Transverse colon (tissue), 4 donors: ENCODE data around the gene SDHAF3. TPM values are rescaled to one million over a fixed set of nuclear protein-coding genes. Genes with fewer than 3 reads are reported as not detected.

Experiments
- DNase-seq: peaks from one replicate; pipeline ENCODE4 v3.0.0-alpha.2; 2019
- H3K27ac ChIP-seq, 4 donors: fragments of 200-600 bp; sonication (generic); 2 replicates each; pipeline ENCODE4 v1.5.1; 2016 to 2018; ENCODE audit warnings: inconsistent platforms in 4 of 4
- H3K27me3 ChIP-seq: fragments of 200-600 bp; sonication (generic); 2 replicates; pipeline ENCODE4 v1.5.1; 2017; ENCODE audit warnings: inconsistent platforms
- H3K36me3 ChIP-seq, 4 donors: fragments of 200-600 bp; sonication (generic); 2 replicates each; pipeline ENCODE4 v1.5.1; 2017 to 2019; ENCODE audit warnings: inconsistent platforms in 4 of 4
- H3K4me1 ChIP-seq, 4 donors: fragments of 200-600 bp; sonication (generic); 2 replicates each; pipeline ENCODE4 v1.5.1; 2017 to 2020; ENCODE audit warnings: inconsistent platforms in 4 of 4
- H3K4me3 ChIP-seq, 4 donors: fragments of 200-600 bp; sonication (generic); 1 replicate in 1 of 4; 2 replicates in 3 of 4; pipeline versions ENCODE4 v1.5.1 to v1.6.1; 2017 to 2019; ENCODE audit warnings: inconsistent platforms in 4 of 4
- H3K9me3 ChIP-seq, 2 donors: fragments of 200-600 bp; sonication (generic); 2 replicates each; pipeline ENCODE4 v1.5.1; 2017 to 2019; ENCODE audit warnings: inconsistent platforms in 2 of 2
- EP300 ChIP-seq: sonication (generic); formaldehyde crosslinking; IDR thresholded peaks from one replicate; pipeline ENCODE4 v1.6.1; 2017; ENCODE audit warnings: antibody characterized with exemption, low read depth
- POLR2A ChIP-seq: fragments of 450-650 bp; IDR thresholded peaks from one replicate; pipeline ENCODE4 v1.6.1; 2016; ENCODE audit warnings: antibody characterized with exemption, mild to moderate bottlenecking, moderate library complexity
- POLR2AphosphoS5 ChIP-seq, 3 donors: sonication (generic); formaldehyde crosslinking; IDR thresholded peaks; one replicate each; pipeline ENCODE4 v1.6.1; 2016; ENCODE audit warnings: antibody characterized with exemption in 3 of 3
- WGBS, 2 donors: methylation state at CpG; one replicate each; pipeline ENCODE4 v1.1.5; 2018; ENCODE audit warnings: low coverage in 1 of 2; 5-methylcytosine and 5-hydroxymethylcytosine counted together
- in situ Hi-C, 4 donors: fragments of 200-750 bp; cut with MboI; loops; one replicate each; pipeline versions ENCODE4 v1.15.0 to v1.15.1; 2017; ENCODE audit warnings: low sequenced_read_pairs in 3 of 4, low pct_ligation_motif_present in 1 of 4, low pct_unique_long_range_greater_than_20kb in 1 of 4
- intact Hi-C: fragments of 100-400 bp; cut with DNase I; formaldehyde crosslinking; loops from one replicate; pipeline ENCODE4 v1.15.1; 2023; ENCODE audit warnings: low total_unique reads
- total RNA-seq, 4 donors: library from RNA; depleted of rRNA; stranded (reverse); fragments of >200 nt; gene quantifications; one replicate each; pipeline ENCODE4 v1.1.0, GENCODE V29; 2016
- TF ChIP-seq, protein P1 (sequence below), 5 experiments: fragments of 200-600 bp in 3 of 5; fragments of 450-650 bp in 2 of 5; sonication (generic) in 3 of 5; IDR thresholded peaks; 1 replicate in 2 of 5; 2 replicates in 3 of 5; pipeline ENCODE4 v1.5.1; 2016 to 2017; ENCODE audit warnings: antibody characterized with exemption in 5 of 5, inconsistent platforms in 3 of 5, mild to moderate bottlenecking in 2 of 5, moderate library complexity in 1 of 5

Gene SDHAF3
- total RNA-seq, 4 donors from 2014 or later = 0.60 to 7.5 (median 5.3) TPM; not detected in 1

GRCh38 chr7:97166308-97166707 lies 48.8 kb downstream of the SDHAF3 start:
- in situ Hi-C loops = no loop called here
- intact Hi-C loops = no loop called here
- Histone ChIP-seq H3K4me1 (no peaks in the 10 kb centered on the region), H3K27me3 (no peaks in the 10 kb centered on the region), H3K27ac (no peak overlapping the region), H3K9me3 (no peaks in the 10 kb centered on the region), H3K36me3 (no peaks in the 10 kb centered on the region), H3K4me3 (no peak overlapping the region)
- 97 to 100% methylated on average over 2 of the region's 2 CpGs for WGBS, 2 donors
- no peak for DNase-seq
- TF ChIP-seq, protein P1, sequence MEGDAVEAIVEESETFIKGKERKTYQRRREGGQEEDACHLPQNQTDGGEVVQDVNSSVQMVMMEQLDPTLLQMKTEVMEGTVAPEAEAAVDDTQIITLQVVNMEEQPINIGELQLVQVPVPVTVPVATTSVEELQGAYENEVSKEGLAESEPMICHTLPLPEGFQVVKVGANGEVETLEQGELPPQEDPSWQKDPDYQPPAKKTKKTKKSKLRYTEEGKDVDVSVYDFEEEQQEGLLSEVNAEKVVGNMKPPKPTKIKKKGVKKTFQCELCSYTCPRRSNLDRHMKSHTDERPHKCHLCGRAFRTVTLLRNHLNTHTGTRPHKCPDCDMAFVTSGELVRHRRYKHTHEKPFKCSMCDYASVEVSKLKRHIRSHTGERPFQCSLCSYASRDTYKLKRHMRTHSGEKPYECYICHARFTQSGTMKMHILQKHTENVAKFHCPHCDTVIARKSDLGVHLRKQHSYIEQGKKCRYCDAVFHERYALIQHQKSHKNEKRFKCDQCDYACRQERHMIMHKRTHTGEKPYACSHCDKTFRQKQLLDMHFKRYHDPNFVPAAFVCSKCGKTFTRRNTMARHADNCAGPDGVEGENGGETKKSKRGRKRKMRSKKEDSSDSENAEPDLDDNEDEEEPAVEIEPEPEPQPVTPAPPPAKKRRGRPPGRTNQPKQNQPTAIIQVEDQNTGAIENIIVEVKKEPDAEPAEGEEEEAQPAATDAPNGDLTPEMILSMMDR (IDR thresholded peaks at IDR 0.05) = no peak
- TF ChIP-seq EP300 (no peak), POLR2AphosphoS5 (IDR thresholded peaks at IDR 0.05) (no peak), POLR2A (no peak)

DNA sequence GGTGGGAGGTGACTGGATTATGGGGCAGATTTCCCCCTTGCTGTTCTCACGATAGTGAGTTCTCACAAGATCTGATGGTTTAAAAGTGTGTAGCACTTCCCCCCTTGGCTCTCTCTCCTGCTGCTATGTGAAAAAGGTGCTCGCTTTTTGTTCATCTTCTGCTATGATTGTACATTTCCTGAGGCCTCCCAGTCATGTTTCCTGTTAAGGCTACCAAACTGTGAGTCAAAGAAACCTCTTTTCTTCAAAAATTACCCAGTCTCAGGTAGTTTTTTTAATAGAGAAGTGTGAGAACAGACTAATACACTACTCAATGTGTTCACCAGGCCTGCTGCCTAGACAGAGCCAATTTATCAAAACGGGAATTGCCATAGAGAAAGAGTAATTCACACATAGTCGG lies 49.7 kb downstream of the SDHAF3 start:
- in situ Hi-C loops = no loop called here

DNA sequence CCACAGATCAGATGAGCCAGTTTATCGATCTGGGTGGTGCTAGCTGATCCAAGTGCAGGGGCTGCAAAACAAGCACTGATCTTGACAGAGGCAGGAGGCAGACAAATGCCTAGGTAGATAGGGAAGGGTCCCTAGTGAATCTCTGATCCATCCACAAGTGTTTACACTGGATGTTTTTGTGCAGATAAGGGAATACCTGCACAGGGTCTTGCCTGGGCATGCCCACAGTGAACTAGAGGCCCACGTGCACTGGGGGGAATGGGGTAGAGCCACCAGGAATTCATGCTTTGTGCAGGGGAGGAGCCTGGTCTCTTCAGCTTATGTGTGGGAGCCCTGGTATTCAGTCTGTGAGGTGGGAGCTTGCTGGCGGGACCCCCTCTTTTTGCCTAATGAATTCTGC lies 50.3 kb downstream of the SDHAF3 start:
- Histone ChIP-seq H3K36me3 (no peaks in the 10 kb centered on the region), H3K9me3 (no peaks in the 10 kb centered on the region), H3K27me3 (no peaks in the 10 kb centered on the region), H3K27ac (no peak overlapping the region), H3K4me1 (no peaks in the 10 kb centered on the region), H3K4me3 (no peak overlapping the region)
- in situ Hi-C loops = no loop called here
- intact Hi-C loops = no loop called here
- TF ChIP-seq POLR2A = no peak
- TF ChIP-seq, protein P1 (IDR thresholded peaks at IDR 0.05) = no peak
- no peak for TF ChIP-seq EP300
- no peak for TF ChIP-seq POLR2AphosphoS5 (IDR thresholded peaks at IDR 0.05)
- WGBS, 2 donors = 61 to 63% methylated on average over 3 of the region's 3 CpGs
- DNase-seq = no peak

More for the DNA sequence above, 49.7 kb downstream of the SDHAF3 start:
- no peak overlapping the region for H3K4me3 ChIP-seq
- DNase-seq = no peak
- H3K27ac ChIP-seq = no peak overlapping the region
- H3K9me3 ChIP-seq = no peaks in the 10 kb centered on the region
- intact Hi-C loops = no loop called here
- TF ChIP-seq POLR2A (no peak), POLR2AphosphoS5 (IDR thresholded peaks at IDR 0.05) (no peak), EP300 (no peak)
- TF ChIP-seq, protein P1 (IDR thresholded peaks at IDR 0.05) = no peak
- WGBS, 2 donors = 76 to 77% methylated on average over 3 to 4 of the region's 4 CpGs
- H3K27me3 ChIP-seq = no peaks in the 10 kb centered on the region
- H3K36me3 ChIP-seq = no peaks in the 10 kb centered on the region
- H3K4me1 ChIP-seq = no peaks in the 10 kb centered on the region

DNA sequence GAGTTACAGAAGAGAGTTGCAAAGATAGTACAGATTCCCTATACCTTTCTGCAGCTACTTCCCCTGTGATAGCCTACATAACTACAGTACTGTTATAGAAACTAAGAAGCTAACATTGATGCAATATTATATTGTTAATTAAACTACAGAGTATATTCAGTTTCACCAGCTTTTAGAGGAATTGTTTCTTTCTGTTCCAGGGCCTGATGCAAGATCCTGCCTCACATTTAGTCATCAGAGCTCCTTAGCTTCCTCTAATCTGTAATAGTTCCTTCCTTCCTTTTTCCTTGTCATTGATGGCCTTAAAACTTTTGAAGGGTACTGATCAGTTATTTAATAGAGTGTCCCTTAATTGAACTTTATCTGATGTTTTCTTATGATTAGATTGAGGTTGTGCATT lies 56.8 kb downstream of the SDHAF3 start:
- TF ChIP-seq, protein P1 (IDR thresholded peaks at IDR 0.05) = no peak
- no peak for TF ChIP-seq POLR2A
- no peak for TF ChIP-seq EP300
- H3K27me3 ChIP-seq = no peaks in the 10 kb centered on the region
- H3K9me3 ChIP-seq = no peaks in the 10 kb centered on the region
- H3K4me1 ChIP-seq = no peaks in the 10 kb centered on the region
- H3K27ac ChIP-seq = no peak overlapping the region
- no peak for DNase-seq
- intact Hi-C loops = no loop called here
- no peaks in the 10 kb centered on the region for H3K36me3 ChIP-seq
- H3K4me3 ChIP-seq = no peak overlapping the region
- in situ Hi-C loops = no loop called here
